ENCODE data around the gene RANBP17. TPM values are rescaled to one million over a fixed set of nuclear protein-coding genes. Genes with fewer than 3 reads are reported as not detected.

RANBP17 gene
- polyA plus RNA-seq, 1 of the 3 experiments (the other 2 are of a cell fraction) = 6.0 TPM

GRCh38 chr5:171162596-171162995, 300.8 kb downstream of the RANBP17 start:
- H3K27ac ChIP-seq (ENCODE audit: low read depth in 2 of 2, low read length in 1 of 2) = no peak overlapping the region; a peak in 1 of 4 replicates
- H2AFZ ChIP-seq (ENCODE audit: low read depth) = no peak overlapping the region
- no peaks in the 10 kb centered on the region for H3K9me2 ChIP-seq
- H4K20me1 ChIP-seq (ENCODE audit: insufficient read depth) = no peaks in the 10 kb centered on the region
- no peaks in the 10 kb centered on the region for H3K27me3 ChIP-seq (ENCODE audit: insufficient read depth)
- no peaks in the 10 kb centered on the region for H3K79me2 ChIP-seq (ENCODE audit: insufficient read depth)
- no peak overlapping the region for H3K9ac ChIP-seq
- DNase-seq = peak; percentile 38
- ChIA-PET CTCF (interaction anchor here (0.7 to 2.4 kb wide), 12 partner anchors 10 to 418 kb away, joined by 3 to 13 read pairs (median 4); no protein-coding TSS in a partner anchor), POLR2A (no interaction called here)
- H3K9me3 ChIP-seq = no peaks in the 10 kb centered on the region
- H3K4me1 ChIP-seq (ENCODE audit: control insufficient read depth in 1 of 2, insufficient read depth in 2 of 2, low read depth in 1 of 2, low read length in 1 of 2) = peaks cover 0 to 22% of the 10 kb centered on the region in 2 experiments; a peak in 2 of 4 replicates
- no peak overlapping the region for H3K4me2 ChIP-seq
- no peaks in the 10 kb centered on the region for H3F3A ChIP-seq (replicated peaks; ENCODE audit: insufficient read depth)
- TF ChIP-seq RFX5 (IDR thresholded peaks at IDR 0.05; ENCODE audit: low read length) (no peak), TEAD4 (IDR thresholded peaks at IDR 0.05; ENCODE audit: borderline replicate concordance, insufficient read depth) (no peak), POLR2AphosphoS5 (IDR thresholded peaks at IDR 0.05; ENCODE audit: low read depth, low read length) (no peak), EZH2phosphoT487 (IDR thresholded peaks at IDR 0.05; ENCODE audit: borderline replicate concordance, low read depth) (no peak), SIN3A (IDR thresholded peaks at IDR 0.05; ENCODE audit: borderline replicate concordance, low read depth, low read length) (no peak), SMC3 (IDR thresholded peaks at IDR 0.05; ENCODE audit: low read depth, low read length) (peak; percentile 17; the same call in 1 of the 2 replicates), MXI1 (IDR thresholded peaks at IDR 0.05; ENCODE audit: low read depth, low read length) (no peak), JUND (IDR thresholded peaks at IDR 0.05) (no peak), CTCF (IDR thresholded peaks at IDR 0.05) (peak; percentile 48), RAD21 (IDR thresholded peaks at IDR 0.05; ENCODE audit: low read length) (peak; percentile 52), REST (IDR thresholded peaks at IDR 0.05; ENCODE audit: low read depth, low read length) (no peak), MAX (IDR thresholded peaks at IDR 0.05; ENCODE audit: low read depth) (no peak), ELF1 (IDR thresholded peaks at IDR 0.05) (no peak), USF1 (IDR thresholded peaks at IDR 0.05; ENCODE audit: borderline replicate concordance, low read depth) (no peak), IRF3 (IDR thresholded peaks at IDR 0.05; ENCODE audit: low read depth, low read length) (no peak), TAF1 (IDR thresholded peaks at IDR 0.05; ENCODE audit: borderline replicate concordance, low read depth, low read length) (no peak)
- no peaks in the 10 kb centered on the region for H3K36me3 ChIP-seq (replicated peaks in 1 of 2; ENCODE audit: control insufficient read depth in 1 of 2, insufficient read depth in 2 of 2, low read length in 1 of 2)
- 60% methylated on average over 1 of the region's 1 CpG for WGBS (ENCODE audit: low lambda C conversion rate)
- H3K4me3 ChIP-seq (ENCODE audit: low read depth in 2 of 2, low read length in 1 of 2) = no peak overlapping the region

Measured in SK-N-SH (cell line).